Neutrophil (primary cell): Measurements from ENCODE around the gene PRSS35.

Experiments used
- H3K27ac ChIP-seq: fragments of 200-600 bp; sonication (generic); 2 replicates; pipeline ENCODE4 v1.5.1; 2016; ENCODE audit warnings: mild to moderate bottlenecking, moderate library complexity
- H3K27me3 ChIP-seq: fragments of 200-600 bp; sonication (generic); 2 replicates; pipeline ENCODE4 v1.6.0; 2016; ENCODE audit warnings: mild to moderate bottlenecking
- H3K36me3 ChIP-seq: fragments of 200-600 bp; sonication (generic); 2 replicates; pipeline ENCODE4 v1.5.1; 2017
- H3K4me1 ChIP-seq, 2 experiments: fragments of 200-600 bp in 1 of 2; sonication (generic) in 1 of 2; 1 replicate in 1 of 2; 2 replicates in 1 of 2; pipeline versions ENCODE4 v1.5.1 to v1.6.1; 2013 to 2016; ENCODE audit warnings: low read depth in 1 of 2, low read length in 1 of 2, mild to moderate bottlenecking in 1 of 2, moderate library complexity in 1 of 2; ENCODE audit not compliant: control insufficient read depth in 1 of 2, insufficient read depth in 1 of 2
- H3K4me3 ChIP-seq, 2 experiments: fragments of 200-600 bp in 1 of 2; sonication (generic) in 1 of 2; 1 replicate in 1 of 2; 2 replicates in 1 of 2; pipeline ENCODE4 v1.5.1; 2013 to 2016; ENCODE audit warnings: low read depth in 1 of 2, low read length in 1 of 2, mild to moderate bottlenecking in 1 of 2, moderate library complexity in 1 of 2
- H3K9me3 ChIP-seq: fragments of 200-600 bp; sonication (generic); 2 replicates; pipeline ENCODE4 v1.5.1; 2016
- CTCF ChIP-seq: fragments of 200-600 bp; sonication (generic); IDR thresholded peaks from 2 replicates; pipeline ENCODE4 v1.5.1; 2016; ENCODE audit warnings: antibody characterized with exemption

The PRSS35 gene

GRCh38 chr6:83511901-83512681 is at the start of gene PRSS35:
PRSS35 (plus strand) TSS chr6:83512534; CDS start chr6:83523442, 10,908 bp downstream.
- H3K4me3 ChIP-seq: no peak within 1 kb of the TSS
- H3K4me1 ChIP-seq: no peaks in the 10 kb centered on the region
- no peaks in the 10 kb centered on the region for H3K9me3 ChIP-seq
- no peaks in the 10 kb centered on the region for H3K36me3 ChIP-seq
- TF ChIP-seq CTCF: no peak
- H3K27me3 ChIP-seq: peaks cover 49% of the 10 kb centered on the region
- H3K27ac ChIP-seq: no peak within 1 kb of the TSS

- H3K4me3 ChIP-seq: no peak overlapping the region
- H3K27me3 ChIP-seq: no peaks in the 10 kb centered on the region
- no peaks in the 10 kb centered on the region for H3K4me1 ChIP-seq
- H3K27ac ChIP-seq: no peak overlapping the region
- no peaks in the 10 kb centered on the region for H3K9me3 ChIP-seq
- H3K36me3 ChIP-seq: no peaks in the 10 kb centered on the region
- TF ChIP-seq CTCF: no peak
These were observed 48.4 kb upstream of the PRSS35 start for GRCh38 chr6:83463886-83464285.

- no peak overlapping the region for H3K27ac ChIP-seq
- no peaks in the 10 kb centered on the region for H3K4me1 ChIP-seq
- H3K4me3 ChIP-seq: no peak overlapping the region
- no peak for TF ChIP-seq CTCF
- no peaks in the 10 kb centered on the region for H3K9me3 ChIP-seq
- H3K36me3 ChIP-seq: no peaks in the 10 kb centered on the region
- H3K27me3 ChIP-seq: no peaks in the 10 kb centered on the region
These were observed 47.8 kb upstream of the PRSS35 start for GRCh38 chr6:83464381-83465140.

- TF ChIP-seq CTCF: no peak
- H3K4me1 ChIP-seq: no peaks in the 10 kb centered on the region
- H3K36me3 ChIP-seq: no peaks in the 10 kb centered on the region
These were observed 46.0 kb upstream of the PRSS35 start for GRCh38 chr6:83466328-83466727.

GRCh38 chr6:83467620-83468036 is 44.7 kb upstream of the PRSS35 start:
- H3K27ac ChIP-seq: no peak overlapping the region
- TF ChIP-seq CTCF: no peak
- no peak overlapping the region for H3K4me3 ChIP-seq
- no peaks in the 10 kb centered on the region for H3K4me1 ChIP-seq
- no peaks in the 10 kb centered on the region for H3K36me3 ChIP-seq
- no peaks in the 10 kb centered on the region for H3K27me3 ChIP-seq
- no peaks in the 10 kb centered on the region for H3K9me3 ChIP-seq

More at GRCh38 chr6:83466328-83466727, 46.0 kb upstream of the PRSS35 start:
- no peaks in the 10 kb centered on the region for H3K27me3 ChIP-seq
- no peak overlapping the region for H3K4me3 ChIP-seq
- H3K27ac ChIP-seq: no peak overlapping the region
- no peaks in the 10 kb centered on the region for H3K9me3 ChIP-seq
